Stomach (tissue), 9 donors: ENCODE data around the gene TTYH3. TPM values are rescaled to one million over a fixed set of nuclear protein-coding genes. Genes with fewer than 3 reads are reported as not detected.

Experiments used
- DNase-seq, 2 donors: peaks; one replicate each; pipeline versions ENCODE4 v3.0.0 to v3.0.0-alpha.2; 2013 to 2019
- H3K27ac ChIP-seq, 5 donors: fragments of 200-600 bp in 4 of 5; sonication (generic) in 4 of 5; one replicate each; pipeline ENCODE4 v1.5.1; 2013 to 2019; ENCODE audit warnings: mild to moderate bottlenecking in 1 of 5, moderate library complexity in 1 of 5
- H3K27me3 ChIP-seq, 3 donors: fragments of 200-600 bp; sonication (generic); one replicate each; pipeline ENCODE4 v1.5.1; 2017 to 2019; ENCODE audit warnings: mixed run types in 1 of 3
- H3K36me3 ChIP-seq, 4 donors: fragments of 200-600 bp; sonication (generic); 1 replicate in 3 of 4; 2 replicates in 1 of 4; pipeline ENCODE4 v1.5.1; 2016 to 2019
- H3K4me1 ChIP-seq, 4 donors: fragments of 200-600 bp; sonication (generic); one replicate each; pipeline ENCODE4 v1.5.1; 2016 to 2019
- H3K4me3 ChIP-seq, 4 donors: fragments of 200-600 bp; sonication (generic) in 3 of 4; one replicate each; pipeline ENCODE4 v1.5.1; 2016 to 2019; ENCODE audit warnings: mild to moderate bottlenecking in 1 of 4
- H3K9me3 ChIP-seq, 4 donors: fragments of 200-600 bp; sonication (generic); one replicate each; pipeline ENCODE4 v1.5.1; 2016 to 2019
- CTCF ChIP-seq, 7 experiments: fragments of 450-650 bp in 4 of 7; fragments of 200-600 bp in 3 of 7; sonication (generic) in 3 of 7; IDR thresholded peaks; one replicate each; pipeline ENCODE4 v1.5.1; 2016 to 2019; ENCODE audit warnings: antibody characterized with exemption in 7 of 7, control low read depth in 2 of 7, mild to moderate bottlenecking in 1 of 7
- EP300 ChIP-seq: sonication (generic); formaldehyde crosslinking; IDR thresholded peaks from one replicate; pipeline ENCODE4 v1.6.1; 2017; ENCODE audit warnings: antibody characterized with exemption
- POLR2A ChIP-seq, 4 donors: fragments of 450-650 bp; IDR thresholded peaks; one replicate each; pipeline ENCODE4 v1.6.1; 2016; ENCODE audit warnings: antibody characterized with exemption in 4 of 4, control low read depth in 2 of 4, mild to moderate bottlenecking in 1 of 4, moderate library complexity in 1 of 4
- POLR2AphosphoS5 ChIP-seq, 3 donors: sonication (generic); formaldehyde crosslinking; IDR thresholded peaks; one replicate each; pipeline ENCODE4 v1.6.1; 2016; ENCODE audit warnings: antibody characterized with exemption in 3 of 3
- WGBS, 5 donors: extraction: QIAGEN DNeasy Blood & Tissue Kit in 3 of 5; methylation state at CpG; one replicate each; pipeline versions ENCODE4 v1.1.5 to v1.1.7; 2013 to 2018; 5-methylcytosine and 5-hydroxymethylcytosine counted together
- intact Hi-C: fragments of 100-400 bp; cut with DNase I; formaldehyde crosslinking; loops from one replicate; pipeline ENCODE4 v1.15.1; 2023; ENCODE audit warnings: low total_unique reads
- polyA plus RNA-seq, 3 donors: library from polyadenylated mRNA; stranded (reverse); fragments of 200-250 nt; gene quantifications; one replicate each; pipeline ENCODE4 v1.2.3, GENCODE V29; 2013
- total RNA-seq, 5 donors: library from RNA; depleted of rRNA; stranded (reverse); fragments of >200 nt; gene quantifications; one replicate each; pipeline versions ENCODE4 v1.1.0 to v1.2.3, GENCODE V29; 2014 to 2016
- donor health status: healthy with polysubstance abuse.
- donor health status: Bipolar disorder and iron deficiency.
- donor health status: healthy.

TTYH3 gene
- total and polyA plus RNA-seq, 8 donors: 4.1 to 79.1 (median 16.2) TPM

GRCh38 chr7:2604608-2605174 lies 27.1 kb upstream of the TTYH3 start:
- intact Hi-C loops: no loop called here
- no peaks in the 10 kb centered on the region for H3K9me3 ChIP-seq
- no peak overlapping the region for H3K27ac ChIP-seq
- H3K27me3 ChIP-seq: no peaks in the 10 kb centered on the region
- H3K36me3 ChIP-seq: peaks cover 10 to 80% (median 65%) of the 10 kb centered on the region in 4 donors
- DNase-seq: no peak
- no peak overlapping the region for H3K4me3 ChIP-seq
- H3K4me1 ChIP-seq: peaks cover 0 to 8% (median 2%) of the 10 kb centered on the region in 4 donors
- TF ChIP-seq EP300: no peak
- WGBS, 5 donors: 92 to 97% (median 95%) methylated on average over 29 of the region's 29 CpGs

- Histone ChIP-seq H3K4me1 (peaks cover 0 to 8% (median 1%) of the 10 kb centered on the region in 4 donors), H3K4me3 (no peak overlapping the region), H3K36me3 (peaks cover 10 to 80% (median 64%) of the 10 kb centered on the region in 4 donors), H3K9me3 (no peaks in the 10 kb centered on the region), H3K27ac (peak overlapping the region in 2 of 5 donors; percentile 66 to 73), H3K27me3 (no peaks in the 10 kb centered on the region)
- DNase-seq: no peak
- intact Hi-C loops: no loop called here
- TF ChIP-seq POLR2AphosphoS5 (IDR thresholded peaks at IDR 0.05) (no peak), POLR2A (IDR thresholded peaks at IDR 0.05) (no peak), EP300 (no peak), CTCF (IDR thresholded peaks at IDR 0.05) (no peak)
- WGBS, 5 donors: 88 to 93% (median 92%) methylated on average over 28 to 38 of the region's 38 CpGs
These were observed 25.9 kb upstream of the TTYH3 start for GRCh38 chr7:2605608-2606538.

- H3K27ac ChIP-seq: peak overlapping the region in 3 of 5 donors; percentile 38 to 73 (median 66)
- H3K27me3 ChIP-seq: no peaks in the 10 kb centered on the region
- H3K36me3 ChIP-seq: peaks cover 7 to 79% (median 61%) of the 10 kb centered on the region in 4 donors
- WGBS, 5 donors: 87 to 91% (median 90%) methylated on average over 13 to 16 of the region's 16 CpGs
- H3K9me3 ChIP-seq: no peaks in the 10 kb centered on the region
- TF ChIP-seq POLR2AphosphoS5 (IDR thresholded peaks at IDR 0.05) (no peak), CTCF (IDR thresholded peaks at IDR 0.05) (no peak), POLR2A (IDR thresholded peaks at IDR 0.05) (no peak), EP300 (no peak)
- peaks cover 0 to 8% (median 0%) of the 10 kb centered on the region in 4 donors for H3K4me1 ChIP-seq
- H3K4me3 ChIP-seq: no peak overlapping the region
- DNase-seq: no peak
- intact Hi-C loops: no loop called here
These were observed 25.2 kb upstream of the TTYH3 start for GRCh38 chr7:2606539-2606936.

- no peak for DNase-seq
- no peaks in the 10 kb centered on the region for H3K27me3 ChIP-seq
- intact Hi-C loops: no loop called here
These were observed 24.5 kb upstream of the TTYH3 start for GRCh38 chr7:2607122-2607922.

More at GRCh38 chr7:2607122-2607922, 24.5 kb upstream of the TTYH3 start:
- TF ChIP-seq POLR2AphosphoS5 (IDR thresholded peaks at IDR 0.05) (peak in 2 of 3 donors; percentile 23 to 34), EP300 (no peak)
- peaks cover 7 to 71% (median 53%) of the 10 kb centered on the region in 4 donors for H3K36me3 ChIP-seq
- no peaks in the 10 kb centered on the region for H3K9me3 ChIP-seq
- peak overlapping the region in 4 of 5 donors; percentile 55 to 73 (median 67) for H3K27ac ChIP-seq
- no peak overlapping the region for H3K4me3 ChIP-seq
- 72 to 87% (median 80%) methylated on average over 26 of the region's 26 CpGs for WGBS, 5 donors
- peaks cover 0 to 8% (median under 1%) of the 10 kb centered on the region in 4 donors for H3K4me1 ChIP-seq
